BJ (cell line): ENCODE measurements around the gene CCDC40. TPM values are rescaled to one million over a fixed set of nuclear protein-coding genes. Genes with fewer than 3 reads are reported as not detected.

Experiments used
- CTCF ChIA-PET: fragments of 350-600 bp; formaldehyde crosslinking; extraction: SDS; loops from one replicate; lab custom pipeline; 2021; ENCODE audit warnings: antibody characterized with exemption, inconsistent platforms; lab: Yijun Ruan, JAX
- POLR2A ChIA-PET: fragments of 300-600 bp; sonication (Branson Sonifier 250); formaldehyde crosslinking; extraction: SDS; loops from one replicate; lab custom pipeline; 2021; ENCODE audit warnings: antibody characterized with exemption; lab: Charles Lee
- DNase-seq: peaks from one replicate; pipeline ENCODE4 v3.0.0-alpha.2; 2011; ENCODE audit warnings: low read depth
- H3K27me3 ChIP-seq: 2 replicates; pipeline ENCODE4 v1.6.0; 2011; ENCODE audit warnings: low read length; ENCODE audit not compliant: control insufficient read depth, insufficient read depth
- H3K36me3 ChIP-seq: 2 replicates; pipeline ENCODE4 v1.5.1; 2011; ENCODE audit warnings: low read length; ENCODE audit not compliant: control insufficient read depth, insufficient read depth
- H3K4me3 ChIP-seq: 2 replicates; pipeline ENCODE4 v1.5.1; 2011; ENCODE audit warnings: low read depth, mild to moderate bottlenecking, control low read depth, low read length
- polyA plus RNA-seq: library from polyadenylated mRNA; depleted of rRNA; stranded (reverse); fragments of >200 nt; gene quantifications from 2 replicates; pipeline ENCODE4 v1.2.3, GENCODE V29; 2011
- TF ChIP-seq, protein P1 (sequence below): IDR thresholded peaks from 2 replicates; pipeline ENCODE4 v1.5.1; 2011; ENCODE audit warnings: low read depth, mild to moderate bottlenecking, control low read depth, inconsistent platforms, low read length, moderate library complexity; ENCODE audit not compliant: insufficient read depth

Gene CCDC40
- polyA plus RNA-seq, 1 experiment = 3.1 TPM

DNA sequence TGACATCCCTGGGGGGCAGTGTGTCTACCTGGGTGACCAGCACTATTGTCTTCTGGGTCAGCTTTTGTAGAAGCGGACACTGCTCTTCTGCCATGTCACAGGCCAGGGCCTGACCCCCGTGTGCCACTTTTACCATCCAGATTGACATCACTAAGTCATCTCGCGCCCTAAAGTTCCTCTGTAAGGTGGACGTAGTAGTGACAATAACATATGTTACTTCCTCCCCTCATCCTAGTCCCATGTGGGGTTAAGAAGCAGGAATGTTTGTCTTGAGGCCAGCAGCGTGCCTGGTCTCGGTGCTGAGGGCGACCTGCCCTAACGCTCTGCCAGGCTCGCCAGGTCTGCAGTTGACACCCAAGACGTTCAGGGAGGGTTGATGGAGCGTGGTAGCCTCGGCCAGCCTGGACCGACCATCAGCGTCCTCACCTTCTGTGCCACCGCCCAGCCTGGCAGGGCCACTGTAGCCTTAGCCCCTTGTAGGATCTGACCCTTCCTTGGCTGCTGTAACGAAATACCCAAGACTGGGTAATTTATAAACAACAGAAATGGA, 85.7 kb downstream of the CCDC40 start:
- Histone ChIP-seq H3K4me3 (no peak overlapping the region), H3K27me3 (0 out of 2 replicates have a peak, but pooled peaks cover 2% of the 10 kb centered on the region), H3K36me3 (no peaks in the 10 kb centered on the region; the same call in none of the 2 replicates)
- DNase-seq = no peak
- TF ChIP-seq, protein P1, sequence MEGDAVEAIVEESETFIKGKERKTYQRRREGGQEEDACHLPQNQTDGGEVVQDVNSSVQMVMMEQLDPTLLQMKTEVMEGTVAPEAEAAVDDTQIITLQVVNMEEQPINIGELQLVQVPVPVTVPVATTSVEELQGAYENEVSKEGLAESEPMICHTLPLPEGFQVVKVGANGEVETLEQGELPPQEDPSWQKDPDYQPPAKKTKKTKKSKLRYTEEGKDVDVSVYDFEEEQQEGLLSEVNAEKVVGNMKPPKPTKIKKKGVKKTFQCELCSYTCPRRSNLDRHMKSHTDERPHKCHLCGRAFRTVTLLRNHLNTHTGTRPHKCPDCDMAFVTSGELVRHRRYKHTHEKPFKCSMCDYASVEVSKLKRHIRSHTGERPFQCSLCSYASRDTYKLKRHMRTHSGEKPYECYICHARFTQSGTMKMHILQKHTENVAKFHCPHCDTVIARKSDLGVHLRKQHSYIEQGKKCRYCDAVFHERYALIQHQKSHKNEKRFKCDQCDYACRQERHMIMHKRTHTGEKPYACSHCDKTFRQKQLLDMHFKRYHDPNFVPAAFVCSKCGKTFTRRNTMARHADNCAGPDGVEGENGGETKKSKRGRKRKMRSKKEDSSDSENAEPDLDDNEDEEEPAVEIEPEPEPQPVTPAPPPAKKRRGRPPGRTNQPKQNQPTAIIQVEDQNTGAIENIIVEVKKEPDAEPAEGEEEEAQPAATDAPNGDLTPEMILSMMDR = no peak
- CTCF ChIA-PET = interaction anchor here (1.5 kb wide), 1 partner anchor 113 kb away, joined by 3 read pairs; no protein-coding TSS in a partner anchor
- POLR2A ChIA-PET = no interaction called here

DNA sequence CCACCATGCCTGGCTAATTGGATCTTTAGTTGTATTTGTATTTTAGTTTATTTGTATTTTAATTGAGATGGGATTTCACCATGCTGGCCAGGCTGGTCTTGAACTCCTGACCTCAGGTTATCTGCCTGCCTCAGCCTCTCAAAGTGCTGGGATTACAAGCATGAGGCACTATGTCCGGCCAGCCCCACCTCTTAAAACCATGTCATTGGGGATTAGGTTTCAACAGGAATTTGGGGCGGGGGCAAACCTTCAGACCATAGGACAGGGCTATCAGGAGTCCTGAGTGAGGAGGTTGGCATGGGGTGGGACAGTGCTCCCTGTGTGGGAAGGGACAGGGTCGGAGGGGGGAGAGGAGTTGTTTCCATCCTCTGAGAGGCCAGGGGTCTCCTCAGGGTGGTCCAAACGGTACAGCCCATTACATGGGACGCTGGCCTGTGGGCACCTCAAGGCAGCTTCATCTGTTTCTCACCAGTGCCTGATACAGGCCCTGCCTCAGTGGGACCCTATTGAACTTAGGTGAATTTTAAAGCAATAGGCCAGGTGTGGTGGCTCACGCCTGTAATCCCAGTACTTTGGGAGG, 86.6 kb downstream of the CCDC40 start:
- 0 out of 2 replicates have a peak, but pooled peaks cover 2% of the 10 kb centered on the region for H3K27me3 ChIP-seq
- POLR2A ChIA-PET = no interaction called here
- TF ChIP-seq, protein P1 = no peak
- H3K36me3 ChIP-seq = no peaks in the 10 kb centered on the region; the same call in none of the 2 replicates
- CTCF ChIA-PET = interaction anchor here (1.5 to 2.1 kb wide), 2 partner anchors 8 to 114 kb away, joined by 3 to 7 read pairs; no protein-coding TSS in a partner anchor
- no peak for DNase-seq
- no peak overlapping the region for H3K4me3 ChIP-seq

DNA sequence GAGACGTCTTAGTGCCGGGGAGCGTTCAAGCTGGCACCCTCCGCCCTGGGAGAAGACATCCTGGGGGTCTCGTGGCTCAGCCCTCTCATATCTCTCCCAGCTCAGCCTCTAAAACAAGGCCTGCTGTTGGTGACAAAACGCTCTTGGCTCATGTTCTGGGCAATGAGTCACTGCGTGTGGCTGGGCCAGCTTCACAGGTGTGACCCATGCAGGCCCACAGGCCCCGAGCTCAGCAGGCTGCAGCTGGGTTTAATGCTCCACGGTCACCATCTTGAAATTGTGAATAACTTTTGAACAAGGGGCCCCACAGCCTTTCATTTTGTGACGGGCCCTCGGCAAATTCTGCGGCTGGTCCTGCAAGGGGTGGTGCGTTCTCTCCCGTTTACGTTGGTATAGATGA, 87.3 kb downstream of the CCDC40 start:
- POLR2A ChIA-PET = no interaction called here
- 0 out of 2 replicates have a peak, but pooled peaks cover 2% of the 10 kb centered on the region for H3K27me3 ChIP-seq
- TF ChIP-seq, protein P1 = no peak
- CTCF ChIA-PET = interaction anchor here (1.4 to 2.1 kb wide), 3 partner anchors 8 to 41 kb away, joined by 3 to 8 read pairs (median 7); partner anchors contain the start of gene GAA
- no peak for DNase-seq
- H3K4me3 ChIP-seq = no peak overlapping the region
- no peaks in the 10 kb centered on the region; the same call in 1 of the 2 replicates for H3K36me3 ChIP-seq

DNA sequence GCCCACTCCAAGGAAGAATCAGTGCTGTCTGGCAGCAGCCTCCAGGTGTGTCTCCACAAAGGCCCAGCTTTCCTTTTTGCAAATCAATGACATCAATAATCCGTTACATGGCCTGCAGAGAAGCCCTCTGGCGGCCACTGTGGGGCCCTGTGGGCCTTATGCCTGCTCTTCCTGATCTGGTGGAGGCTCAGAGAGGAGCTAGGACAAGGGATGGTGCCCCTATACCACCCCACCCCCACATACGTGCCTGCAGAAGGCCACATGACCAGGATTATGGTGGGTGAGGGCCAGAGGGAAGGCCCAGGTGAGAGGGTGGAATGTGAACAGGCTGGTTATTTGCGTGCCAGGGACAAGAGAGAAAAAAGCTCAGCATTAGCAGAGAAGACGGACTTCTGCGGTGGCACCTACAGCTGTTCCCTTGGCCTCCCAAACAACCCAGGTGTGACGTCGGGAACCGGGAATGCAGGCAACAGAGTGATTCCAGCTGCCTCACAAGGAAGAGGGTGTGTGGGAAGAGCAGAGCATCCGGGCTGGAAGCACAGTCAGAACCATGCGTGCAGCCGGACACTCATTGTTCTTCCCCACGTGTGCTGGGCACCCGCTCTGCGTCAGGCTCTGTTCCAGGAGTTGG, 88.0 kb downstream of the CCDC40 start:
- DNase-seq = no peak
- CTCF ChIA-PET = interaction anchor here (1.2 to 2.1 kb wide), 4 partner anchors 9 to 81 kb away, joined by 3 to 8 read pairs (median 5); partner anchors contain the start of gene GAA
- TF ChIP-seq, protein P1 = peak; percentile 38
- Histone ChIP-seq H3K36me3 (no peaks in the 10 kb centered on the region; the same call in 1 of the 2 replicates), H3K27me3 (0 out of 2 replicates have a peak, but pooled peaks cover 2% of the 10 kb centered on the region), H3K4me3 (no peak overlapping the region)
- POLR2A ChIA-PET = no interaction called here
